ENCODE measurements around the gene TMEM233. TPM values are rescaled to one million over a fixed set of nuclear protein-coding genes. Genes with fewer than 3 reads are reported as not detected.

TMEM233 gene
- total and polyA plus RNA-seq, 2 of the 8 experiments (the other 6 are each of a cell fraction or from before 2014, with no cell fraction given), result 0.09 TPM

- no peaks in the 10 kb centered on the region; a peak in 1 of 4 replicates for H3K9me3 ChIP-seq (ENCODE audit: insufficient read depth in 2 of 2, low read depth in 1 of 2, low read length in 1 of 2)
- no peak overlapping the region for H3K56ac ChIP-seq (replicated peaks; ENCODE audit: insufficient read length, low read depth, low read length)
- H3K4ac ChIP-seq (replicated peaks; ENCODE audit: insufficient read length, low read depth, low read length), result no peak overlapping the region
- no peak overlapping the region for H3K9ac ChIP-seq (replicated peaks in 1 of 4; ENCODE audit: extremely low read depth in 1 of 4, low read depth in 3 of 4, low read length in 3 of 4)
- no peak overlapping the region for H2BK12ac ChIP-seq (ENCODE audit: low read depth, low read length)
- H2AK5ac ChIP-seq (ENCODE audit: low read depth, low read length), result no peak overlapping the region
- WGBS, 2 experiments (ENCODE audit: extremely low coverage in 1 of 2, insufficient coverage in 1 of 2, insufficient read length in 1 of 2, insufficient replicate concordance in 2 of 2, low coverage in 1 of 2, low lambda C conversion rate in 2 of 2, missing lambda C conversion rate in 1 of 2), result 87% methylated on average over 5 of the region's 5 CpGs; no CpG with 5 or more reads in 1 of the 2 experiments
- H4K20me1 ChIP-seq (replicated peaks in 1 of 2; ENCODE audit: control insufficient read depth in 1 of 2, insufficient read depth in 2 of 2, low read length in 2 of 2), result peaks cover 2% of the 10 kb centered on the region in 2 experiments
- ChIA-PET CTCF (ENCODE audit: partially characterized antibody) (no interaction called here), POLR2A (ENCODE audit: partially characterized antibody) (no interaction called here)
- H2BK15ac ChIP-seq (ENCODE audit: low read length), result no peak overlapping the region
- H3K14ac ChIP-seq (ENCODE audit: insufficient read length), result no peak overlapping the region
- no peak overlapping the region for H2BK5ac ChIP-seq (ENCODE audit: low read depth, low read length)
- no peaks in the 10 kb centered on the region for H3K23me2 ChIP-seq (ENCODE audit: low read depth, low read length)
- no peaks in the 10 kb centered on the region for H3K79me2 ChIP-seq (ENCODE audit: control insufficient read depth in 1 of 2, insufficient read depth in 2 of 2, low read length in 2 of 2)
- FAIRE-seq (no peak), DNase-seq (ENCODE audit: low read depth in 1 of 2, low spot score in 2 of 2) (no peak)
- H3K23ac ChIP-seq (ENCODE audit: insufficient read length), result no peak overlapping the region
- no peak overlapping the region for H4K91ac ChIP-seq (replicated peaks; ENCODE audit: insufficient read length, low read length)
- H3K27ac ChIP-seq (ENCODE audit: low read depth, low read length), result no peak overlapping the region
- H2AFZ ChIP-seq (ENCODE audit: low read length), result no peak overlapping the region
- H3K4me1 ChIP-seq (replicated peaks in 1 of 4; ENCODE audit: control insufficient read depth in 3 of 4, insufficient read depth in 4 of 4, low read length in 3 of 4), result no peaks in the 10 kb centered on the region; a peak in 1 of 7 replicates
- no peak overlapping the region for H3K4me2 ChIP-seq (ENCODE audit: insufficient read depth in 1 of 2, low read depth in 2 of 2, low read length in 2 of 2)
- H2BK120ac ChIP-seq (replicated peaks; ENCODE audit: low read depth, low read length), result no peak overlapping the region
- no peaks in the 10 kb centered on the region for H3K27me3 ChIP-seq (replicated peaks in 1 of 4; ENCODE audit: control insufficient read depth in 3 of 4, extremely low read depth in 1 of 4, insufficient read depth in 3 of 4, low read length in 3 of 4)
- H2BK20ac ChIP-seq (ENCODE audit: low read length), result no peak overlapping the region
- H3K4me3 ChIP-seq (ENCODE audit: extremely low read depth in 1 of 4, insufficient read depth in 2 of 4, low read depth in 3 of 4, low read length in 4 of 4), result no peak overlapping the region
- H4K8ac ChIP-seq (ENCODE audit: extremely low read depth, insufficient read depth, low read length), result no peak overlapping the region
- no peak overlapping the region for H3K18ac ChIP-seq (ENCODE audit: extremely low read depth, low read length)
- peaks cover 8 to 25% (median 15%) of the 10 kb centered on the region in 4 experiments; a peak in 7 of 8 replicates for H3K36me3 ChIP-seq (ENCODE audit: control insufficient read depth in 2 of 4, insufficient read depth in 4 of 4, low read length in 3 of 4)
- no peaks in the 10 kb centered on the region for H3K79me1 ChIP-seq (ENCODE audit: low read depth, low read length)
- no peak overlapping the region for H4K5ac ChIP-seq (ENCODE audit: insufficient read length, low read depth, low read length)
- no peak for TF ChIP-seq CEBPB (IDR thresholded peaks at IDR 0.05; ENCODE audit: low read depth, low read length)
- TF ChIP-seq RXRA (IDR thresholded peaks at IDR 0.05; ENCODE audit: insufficient read depth, low read depth, low read length), result no peak
- TF ChIP-seq ATF3 (IDR thresholded peaks at IDR 0.05; ENCODE audit: insufficient read depth, low read depth, low read length), result no peak
- no peak for TF ChIP-seq KDM1A (IDR thresholded peaks at IDR 0.05; ENCODE audit: borderline replicate concordance, low read length)
- no peak for TF ChIP-seq YY1 (IDR thresholded peaks at IDR 0.05; ENCODE audit: low read depth, low read length)
- TF ChIP-seq SP2 (IDR thresholded peaks at IDR 0.05; ENCODE audit: low read length), result no peak
- no peak for TF ChIP-seq GTF2F1 (IDR thresholded peaks at IDR 0.05; ENCODE audit: borderline replicate concordance, low read depth, low read length)
- no peak for TF ChIP-seq POLR2AphosphoS5 (IDR thresholded peaks at IDR 0.05; ENCODE audit: low read depth, low read length)
- TF ChIP-seq EGR1 (IDR thresholded peaks at IDR 0.05; ENCODE audit: borderline replicate concordance, low read depth, low read length), result no peak
- no peak for TF ChIP-seq SP4 (IDR thresholded peaks at IDR 0.05; ENCODE audit: low read length)
- no peak for TF ChIP-seq CBX5 (IDR thresholded peaks at IDR 0.05; ENCODE audit: low read depth, low read length)
- no peak for TF ChIP-seq SUZ12 (IDR thresholded peaks at IDR 0.05; ENCODE audit: low read length)
- TF ChIP-seq BCL11A (IDR thresholded peaks at IDR 0.05; ENCODE audit: low read depth in 2 of 2, low read length in 2 of 2), result no peak
- no peak for TF ChIP-seq USF2 (IDR thresholded peaks at IDR 0.05; ENCODE audit: low read length)
Measured at GRCh38 chr12:119692410-119692809, 98.8 kb downstream of the TMEM233 start.
